HUDEP-2 (cell line): ENCODE measurements around the gene SGIP1.
"Not testable (repeated sequence)": the region's sequence is repeated elsewhere in the genome, so short reads cannot be mapped to it uniquely, and the experiment has no call there.

Experiments
- DNase-seq, 76 experiments: peaks; one replicate each; lab custom pipeline; 2025; ENCODE audit not compliant: unreplicated experiment in 76 of 76; lab: John Stamatoyannopoulos, UW

SGIP1 gene

GRCh38 chr1:66758241-66758755 lies 224.3 kb downstream of the SGIP1 start:
- peak in 49 of 76 experiments; percentile 6 to 83 (median 50) for DNase-seq

- no peak for DNase-seq
These were observed 226.6 kb downstream of the SGIP1 start for GRCh38 chr1:66760506-66760905.

- no peak for DNase-seq
These were observed 227.3 kb downstream of the SGIP1 start for GRCh38 chr1:66761221-66761620.

DNA sequence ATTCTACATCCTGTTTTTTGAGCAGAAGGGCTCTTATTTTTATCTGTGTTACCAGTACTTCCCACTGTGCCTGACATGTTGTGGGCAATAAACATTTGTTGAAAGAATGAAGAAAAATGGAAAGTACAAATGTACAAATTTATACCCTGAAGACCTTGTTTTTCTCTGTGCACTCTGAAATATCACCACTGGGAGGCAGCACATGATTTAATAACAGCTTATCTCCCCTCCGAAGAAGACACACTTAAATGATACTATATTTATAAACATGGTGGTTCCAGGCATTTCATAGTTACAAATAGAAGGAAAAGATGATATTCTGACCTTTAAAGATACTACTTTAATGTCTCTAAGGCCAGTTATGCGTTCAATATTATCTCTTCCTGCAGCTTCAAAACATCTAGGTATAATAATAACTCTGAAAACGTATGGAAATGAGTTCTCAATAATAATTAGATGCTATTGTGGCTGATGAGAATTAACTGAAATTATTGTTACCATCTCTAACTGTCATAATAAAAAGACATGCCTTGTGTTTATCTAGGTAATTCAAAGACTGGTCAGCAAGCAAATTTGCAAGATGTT lies 231.1 kb downstream of the SGIP1 start:
- DNase-seq = peak in 40 of 76 experiments; percentile 6 to 67 (median 33)

DNA sequence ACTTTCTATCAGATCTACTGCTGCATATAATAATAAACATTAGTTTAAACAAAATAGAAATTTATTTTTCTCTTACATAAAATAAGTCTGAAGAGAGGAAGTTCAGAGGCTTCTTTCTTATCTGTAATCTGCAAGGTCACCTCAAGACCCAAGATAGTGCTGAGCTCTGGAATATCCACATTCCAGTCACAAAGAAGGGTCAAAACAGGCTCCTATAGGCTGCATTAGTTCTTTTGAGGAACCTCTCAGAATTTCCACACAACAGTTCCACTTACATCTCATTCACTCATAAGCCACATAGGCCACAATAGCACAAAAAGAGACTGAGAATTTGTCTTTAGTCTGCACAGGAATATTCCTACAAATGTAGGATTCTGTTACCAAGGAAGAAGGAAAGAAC lies 233.7 kb downstream of the SGIP1 start:
- no peak for DNase-seq

DNA sequence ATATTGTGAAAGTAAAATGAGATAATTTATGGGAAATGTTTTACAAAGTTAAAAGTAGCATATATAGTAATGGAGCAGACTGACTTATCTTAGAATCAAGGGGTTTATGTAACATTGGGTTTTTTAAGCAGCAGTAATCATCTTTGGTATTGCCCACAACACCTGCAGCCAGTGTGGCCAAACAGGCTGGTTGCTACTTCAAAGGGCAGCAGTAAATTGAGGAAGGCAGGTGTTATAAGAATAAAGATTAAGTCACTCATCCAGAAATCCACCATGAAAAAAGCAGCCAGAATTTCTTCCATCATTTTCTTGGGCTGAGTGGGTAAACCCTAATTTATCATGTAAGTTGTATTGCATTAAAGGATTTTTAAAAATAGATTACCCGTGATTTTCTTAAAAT lies 235.0 kb downstream of the SGIP1 start:
- no peak for DNase-seq

GRCh38 chr1:66769512-66770229 lies 235.7 kb downstream of the SGIP1 start:
- no peak for DNase-seq

GRCh38 chr1:66770240-66770639 lies 236.3 kb downstream of the SGIP1 start:
- DNase-seq = no peak

DNA sequence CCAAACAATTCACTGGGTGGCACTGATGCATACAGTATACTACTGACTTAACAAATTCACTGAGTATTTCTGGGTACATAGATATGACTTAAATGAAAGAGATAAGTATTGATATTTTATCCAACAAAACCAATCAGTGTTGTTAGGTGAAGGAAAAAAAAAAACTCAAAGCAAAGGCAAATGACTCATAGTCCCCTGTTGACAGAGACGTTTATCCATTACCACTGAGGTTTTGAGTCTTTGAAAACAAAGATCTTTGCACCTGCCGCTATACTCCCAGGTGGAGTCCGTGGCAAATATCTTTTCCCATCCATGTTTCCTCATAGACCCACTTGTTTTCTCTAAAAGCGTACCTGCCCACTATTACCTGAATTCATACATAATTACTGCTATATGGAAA lies 236.7 kb downstream of the SGIP1 start:
- no peak for DNase-seq

- no peak for DNase-seq
These were observed 239.3 kb downstream of the SGIP1 start for GRCh38 chr1:66773227-66773626.

DNA sequence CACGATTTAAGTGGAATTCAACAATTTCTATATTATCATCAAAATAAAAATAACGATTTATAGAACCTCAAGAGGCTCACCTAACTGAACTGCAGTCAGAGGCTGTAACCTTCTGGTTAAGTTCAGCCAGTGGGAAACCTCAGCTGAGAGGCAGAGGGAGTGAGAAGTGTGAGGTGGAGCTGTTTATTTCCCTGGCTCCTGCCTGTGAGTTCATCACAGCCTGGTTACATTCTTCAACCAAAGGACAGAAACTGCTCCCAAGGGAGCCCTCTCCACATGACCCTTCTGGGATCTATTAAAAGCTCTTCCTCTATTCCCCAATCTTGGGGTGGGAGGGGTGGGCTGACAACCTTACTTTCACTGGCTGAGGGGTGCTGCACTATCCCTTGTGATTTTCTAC lies 240.5 kb downstream of the SGIP1 start:
- no peak for DNase-seq

GRCh38 chr1:66775646-66776045 lies 241.7 kb downstream of the SGIP1 start:
- no peak for DNase-seq

DNA sequence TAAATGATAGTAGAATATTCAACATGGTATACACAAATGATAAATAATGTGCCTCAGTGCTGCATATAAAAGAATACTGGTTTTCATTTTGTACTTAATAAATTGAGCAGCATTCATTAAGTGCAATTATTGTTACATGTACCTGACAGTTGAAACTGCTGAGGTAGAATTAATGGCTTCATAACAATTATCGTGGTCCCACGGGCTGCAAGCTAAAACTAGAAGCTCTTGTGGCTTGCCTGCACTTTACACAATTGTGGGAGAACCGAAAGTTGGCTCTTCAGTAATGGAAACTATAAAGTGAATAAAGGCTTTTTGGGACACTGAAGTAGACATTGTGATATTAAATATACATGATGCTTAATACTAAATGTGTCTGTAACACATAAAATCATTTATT lies 243.9 kb downstream of the SGIP1 start:
- no peak for DNase-seq

- no peak for DNase-seq
These were observed 244.3 kb downstream of the SGIP1 start for GRCh38 chr1:66778266-66778665.

- no peak for DNase-seq
These were observed 245.0 kb downstream of the SGIP1 start for GRCh38 chr1:66778969-66779368.

DNA sequence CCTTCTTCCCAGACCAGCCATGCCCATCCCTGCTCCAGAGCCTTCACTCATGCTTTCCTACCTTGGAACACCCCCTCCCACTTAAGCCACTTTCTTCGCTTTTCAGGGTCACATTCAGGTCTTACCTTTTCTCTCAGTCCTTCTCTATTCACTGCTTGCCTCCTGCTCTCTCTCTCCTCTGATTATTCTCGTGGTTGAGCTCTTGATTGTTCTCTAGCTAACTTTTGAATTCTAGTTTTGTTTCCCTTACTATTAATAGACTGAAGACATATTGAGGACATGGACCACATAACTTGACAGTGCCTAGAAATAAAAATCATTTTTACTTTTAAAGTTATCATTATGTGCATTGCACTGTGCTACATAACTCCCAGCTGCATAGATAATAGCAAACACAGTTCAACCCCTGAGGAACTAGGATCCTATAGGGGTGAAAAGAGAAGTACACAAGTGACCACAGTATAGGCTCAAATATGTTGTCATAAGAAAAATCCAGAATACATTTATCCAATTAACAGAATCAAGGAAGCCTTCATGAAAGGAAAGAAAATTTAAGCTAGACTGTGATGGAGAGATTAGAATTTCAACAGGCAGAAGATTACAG lies 245.6 kb downstream of the SGIP1 start:
- DNase-seq = peak in 1 of 76 experiments; percentile 17

- DNase-seq = not testable (repeated sequence)
These were observed 251.8 kb downstream of the SGIP1 start for GRCh38 chr1:66785800-66786199.

GRCh38 chr1:66787641-66788040 lies 253.7 kb downstream of the SGIP1 start:
- no peak for DNase-seq

- no peak for DNase-seq
These were observed 254.4 kb downstream of the SGIP1 start for GRCh38 chr1:66788231-66788939.

DNA sequence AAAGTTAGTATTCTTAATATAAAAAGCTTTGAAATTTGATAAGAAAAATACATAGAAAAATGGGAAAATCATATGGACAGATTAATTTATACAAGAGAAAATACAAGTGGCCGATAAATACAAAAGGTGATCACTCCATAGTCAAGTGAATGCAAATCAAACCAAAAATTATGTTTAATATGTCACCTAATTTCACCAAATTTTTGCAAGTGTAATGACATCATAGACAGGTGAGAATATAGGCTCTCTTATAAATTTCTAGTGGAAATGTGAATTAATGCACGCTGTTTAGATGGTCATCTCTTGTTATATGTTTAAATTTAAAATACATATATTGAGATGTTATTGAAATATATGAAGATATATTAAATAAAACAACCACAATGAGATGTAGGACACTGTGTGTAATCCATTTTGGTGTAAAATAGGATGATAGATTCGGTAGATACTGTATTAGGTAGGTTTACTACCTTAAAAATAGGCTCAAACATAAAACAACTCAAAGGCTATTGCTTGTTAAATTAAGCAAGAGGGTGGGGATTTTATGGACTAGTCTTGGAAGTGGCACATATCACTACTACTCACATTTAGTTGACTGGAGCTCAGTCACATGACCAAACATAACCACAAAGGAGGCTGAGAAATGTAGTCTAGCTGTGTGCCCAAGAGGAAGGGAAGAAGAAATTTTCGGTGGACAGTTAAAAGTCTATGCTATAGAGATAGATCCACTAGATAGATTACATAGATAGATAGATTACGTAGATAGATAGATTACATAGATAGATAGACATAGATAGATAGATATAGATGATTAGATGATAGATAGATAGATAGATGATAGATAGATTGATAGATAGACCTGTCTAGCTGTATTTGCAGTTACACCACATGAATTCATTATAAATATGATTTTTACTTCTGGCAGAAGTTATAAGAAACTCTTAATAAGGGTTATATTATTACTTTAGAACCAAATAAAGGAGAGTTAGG lies 258.0 kb downstream of the SGIP1 start:
- no peak for DNase-seq
